Measurements from ENCODE around the gene LHFPL5. TPM values are rescaled to one million over a fixed set of nuclear protein-coding genes. Genes with fewer than 3 reads are reported as not detected.

LHFPL5 gene
- total RNA-seq = not detected in 2 replicates

DNA sequence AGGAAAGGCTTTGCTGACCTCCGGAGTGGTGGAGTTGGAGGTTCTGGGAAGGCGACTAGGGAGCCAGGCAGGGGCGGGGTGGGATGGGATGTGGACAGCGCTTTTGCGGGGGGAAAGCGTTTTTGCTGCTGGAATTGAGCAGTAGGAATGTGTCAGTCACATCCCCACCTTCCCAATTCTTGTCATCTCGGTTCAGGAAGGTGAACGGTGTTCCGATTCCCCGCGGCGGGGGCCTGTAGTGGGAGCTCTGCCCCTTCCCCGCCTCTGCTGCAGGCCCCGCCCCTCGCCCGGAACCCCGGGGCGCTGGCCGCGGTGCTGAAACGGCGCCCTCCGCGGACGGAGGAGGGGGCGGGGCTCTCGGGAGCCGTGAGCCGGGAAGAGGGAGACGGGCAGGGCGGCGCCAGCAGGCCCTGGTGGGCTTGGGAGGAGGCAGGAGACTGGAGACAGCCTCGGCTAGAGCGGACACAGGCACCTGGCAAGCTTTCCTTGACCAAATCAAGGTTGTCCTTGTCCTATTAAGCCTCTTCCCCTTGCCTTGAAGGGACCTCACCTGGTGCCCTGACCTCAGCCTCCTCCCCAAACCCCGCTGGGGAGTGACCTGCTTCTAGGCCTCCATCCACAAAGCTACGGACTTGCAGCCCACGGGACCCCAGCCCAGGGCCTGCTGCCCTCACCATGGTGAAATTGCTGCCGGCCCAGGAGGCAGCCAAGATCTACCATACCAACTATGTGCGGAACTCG is at the start of gene LHFPL5:
LHFPL5 (plus strand) TSS at position 357 of the 741 bp plus-strand sequence; CDS start at position 676, 319 bp downstream.

DNA sequence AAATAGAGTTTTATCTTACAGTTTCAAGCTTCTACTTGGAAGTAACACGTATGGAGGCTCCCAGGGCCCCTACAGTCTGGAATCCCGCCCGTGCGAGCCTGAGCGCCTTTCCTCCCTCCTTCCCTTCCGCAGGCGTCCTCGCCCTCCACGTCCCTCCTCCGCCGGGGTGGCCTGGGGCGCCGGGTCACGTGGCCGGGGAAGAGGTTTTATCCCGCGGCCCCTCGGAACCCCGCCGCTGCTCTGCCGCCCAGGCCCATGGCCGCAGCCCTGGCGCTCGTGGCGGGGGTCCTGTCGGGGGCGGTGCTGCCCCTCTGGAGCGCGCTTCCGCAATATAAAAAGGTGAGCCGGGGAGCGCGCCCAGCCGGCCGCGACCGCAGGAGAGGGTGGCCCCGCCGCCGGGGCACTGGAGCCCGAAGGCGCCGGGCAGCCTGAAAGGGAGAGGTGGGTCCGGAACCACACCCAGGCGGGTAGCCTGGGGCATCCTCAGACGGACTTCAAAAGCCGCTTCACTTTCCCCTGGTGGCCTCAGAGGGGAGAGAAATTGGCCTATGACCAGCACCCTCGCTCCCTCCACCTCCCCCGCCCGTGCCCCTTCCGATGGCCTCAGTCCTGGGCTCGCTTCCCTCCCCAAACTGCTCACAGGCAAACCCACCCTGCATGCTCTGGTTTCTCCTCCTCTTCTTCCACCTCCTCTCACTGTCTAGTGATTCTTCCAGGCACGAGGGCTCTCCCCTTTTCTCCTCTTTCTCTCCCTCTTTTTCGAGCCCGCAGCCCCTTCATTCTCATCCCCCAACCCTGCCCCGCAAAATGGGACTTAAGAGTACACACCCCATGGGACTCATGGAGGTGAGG is 28.6 kb upstream of the LHFPL5 start, which contains the start of gene CLPSL2:
CLPSL2 (plus strand) TSS at position 235 of the 852 bp plus-strand sequence; CDS start at position 256, 21 bp downstream.

GRCh38 chr6:35780719-35781118 is 24.4 kb upstream of the LHFPL5 start, which contains the start of gene CLPSL1:
CLPSL1 (plus strand) TSS chr6:35781019; CDS start chr6:35781111, 92 bp downstream.

Other genes starting within 250 kb of the LHFPL5 start
- gene FKBP5, start 116.4 kb upstream of the LHFPL5 start, total RNA-seq = 3.6 and 4.9 TPM in 2 replicates
- gene ARMC12, start 68.3 kb upstream of the LHFPL5 start, total RNA-seq = 0.06 and 0.13 TPM in 2 replicates
- not detected in 2 replicates for gene CLPSL2, start 28.8 kb upstream of the LHFPL5 start, total RNA-seq
- gene CLPSL1, start 24.3 kb upstream of the LHFPL5 start, total RNA-seq = not detected in 2 replicates
- gene CLPS, start 8.0 kb upstream of the LHFPL5 start, total RNA-seq = not detected in 2 replicates
- gene SRPK1, start 115.7 kb downstream of the LHFPL5 start, total RNA-seq = 43.8 and 46.1 TPM in 2 replicates
- 0.26 and 0.31 TPM in 2 replicates for gene SLC26A8, start 219.3 kb downstream of the LHFPL5 start, total RNA-seq
- gene MAPK14, start 222.5 kb downstream of the LHFPL5 start, total RNA-seq = 43.9 and 53.9 TPM in 2 replicates